NCI-H1048 (cell line): ENCODE data around the gene ZBED1.
"Not testable (repeated sequence)": the region's sequence is repeated elsewhere in the genome, so short reads cannot be mapped to it uniquely, and the experiment has no call there.

Source experiments
- DNase-seq: peaks from one replicate; lab custom pipeline; 2025; lab: John Stamatoyannopoulos, UW

The ZBED1 gene

GRCh38 chrX:2474963-2475726 lies 25.6 kb downstream of the ZBED1 start:
- DNase-seq: no peak

DNA sequence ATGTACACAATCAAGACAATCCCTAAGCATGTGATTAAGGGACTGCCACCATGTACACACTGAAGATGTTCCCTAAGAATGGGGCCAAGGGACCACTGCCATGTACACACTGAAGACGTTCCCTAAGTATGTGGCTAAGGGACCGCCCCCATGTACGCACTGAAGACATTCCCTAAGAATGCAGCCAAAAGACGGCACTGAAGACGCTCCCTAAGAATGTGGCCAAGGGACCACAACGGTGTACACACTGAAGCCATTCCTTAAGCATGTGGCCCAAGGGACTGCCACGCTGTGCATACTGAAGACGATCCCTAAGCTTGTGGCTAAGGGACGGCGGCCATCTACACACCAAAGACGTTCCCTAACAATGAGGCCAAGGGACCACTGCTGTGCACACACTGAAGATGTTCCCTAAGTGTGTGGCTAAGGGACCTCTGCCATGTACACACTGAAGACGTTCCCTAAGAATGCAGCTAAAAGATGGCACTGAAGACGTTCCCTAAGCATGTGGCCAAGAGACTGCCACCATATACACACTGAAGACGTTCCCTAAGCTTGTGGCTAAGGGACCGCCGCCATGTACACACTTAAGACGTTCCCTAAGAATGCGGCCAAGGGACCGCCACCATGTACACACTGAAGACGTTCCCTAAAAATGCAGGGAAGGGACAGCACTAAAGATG lies 26.4 kb downstream of the ZBED1 start:
- no peak for DNase-seq

DNA sequence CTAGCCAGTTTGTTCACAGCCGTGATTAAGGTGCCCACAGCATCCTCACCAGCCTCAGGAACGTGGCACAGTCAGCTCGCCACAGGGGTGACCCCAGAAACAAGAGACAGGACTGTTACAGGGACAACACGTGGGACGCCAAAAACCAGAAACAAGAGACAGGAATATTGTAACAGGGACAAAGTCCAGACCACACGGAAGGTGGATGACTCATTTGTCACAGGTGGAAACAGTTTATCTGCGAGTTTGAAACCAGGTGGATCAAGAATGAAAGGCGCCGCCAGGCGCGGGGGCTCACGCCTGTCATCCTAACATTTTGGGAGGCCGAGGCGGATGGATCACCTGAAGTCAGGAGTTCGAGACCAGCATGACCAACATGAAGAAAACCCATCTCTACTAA lies 27.7 kb downstream of the ZBED1 start:
- not testable (repeated sequence) for DNase-seq

DNA sequence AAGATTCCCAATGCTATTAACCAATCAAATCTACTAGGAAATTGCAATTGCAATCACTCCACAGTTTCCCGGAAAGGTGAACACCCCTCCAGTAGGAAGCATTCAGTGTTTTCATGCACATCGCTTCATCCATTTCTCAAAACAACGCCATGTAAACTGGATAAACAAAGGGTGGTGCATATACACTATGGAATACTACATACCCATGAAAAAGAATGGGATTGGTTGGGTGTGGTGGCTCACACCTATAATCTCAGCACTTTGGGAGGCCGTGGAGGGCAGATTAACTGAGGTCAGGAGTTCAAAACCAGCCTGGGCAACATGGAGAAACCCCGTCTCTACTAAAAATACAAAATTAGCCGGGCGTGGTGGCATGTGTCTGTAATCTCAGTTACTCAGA lies 29.1 kb downstream of the ZBED1 start:
- DNase-seq: no peak

DNA sequence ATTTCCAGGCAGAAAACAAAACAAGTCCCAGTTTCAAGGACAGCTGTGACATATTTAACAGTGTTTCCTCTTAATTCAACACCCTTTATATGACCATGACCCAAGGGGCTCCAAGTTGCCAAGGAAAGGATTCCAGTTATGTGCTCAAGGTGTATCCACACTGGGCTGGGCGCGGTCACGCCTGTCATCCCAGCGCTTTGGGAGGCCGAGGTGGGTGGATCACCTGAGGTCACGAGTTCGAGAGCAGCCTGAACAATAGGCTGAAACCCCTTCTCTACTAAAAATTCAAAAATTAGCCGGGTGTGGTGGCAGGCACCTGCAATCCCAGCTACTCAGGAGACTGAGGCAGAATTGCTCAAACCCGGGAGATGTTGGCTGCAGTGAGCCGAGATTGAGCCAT lies 29.6 kb downstream of the ZBED1 start:
- DNase-seq: not testable (repeated sequence)

DNA sequence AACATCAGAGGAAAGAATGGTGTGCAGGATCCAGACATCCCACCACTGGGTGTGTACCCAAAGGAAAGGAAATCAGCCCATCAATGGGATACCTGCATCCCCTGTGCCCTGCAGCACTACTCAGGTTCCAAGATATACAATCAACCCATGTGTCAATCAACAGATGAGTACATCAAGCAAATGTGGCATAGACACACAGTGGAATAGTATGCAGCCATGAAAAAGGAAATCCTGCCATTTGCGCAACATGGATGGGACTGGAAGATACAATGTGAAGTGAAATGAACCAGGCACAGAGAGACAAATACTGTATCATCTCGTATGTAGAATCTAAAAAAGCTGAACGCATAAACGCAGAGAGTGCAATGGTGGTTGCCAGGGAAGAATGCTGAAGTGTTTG lies 30.9 kb downstream of the ZBED1 start:
- DNase-seq: not testable (repeated sequence)

- no peak for DNase-seq
Measured at GRCh38 chrX:2469196-2469685, 31.5 kb downstream of the ZBED1 start.

- DNase-seq: no peak
Measured at GRCh38 chrX:2468261-2469195, 32.2 kb downstream of the ZBED1 start.

DNA sequence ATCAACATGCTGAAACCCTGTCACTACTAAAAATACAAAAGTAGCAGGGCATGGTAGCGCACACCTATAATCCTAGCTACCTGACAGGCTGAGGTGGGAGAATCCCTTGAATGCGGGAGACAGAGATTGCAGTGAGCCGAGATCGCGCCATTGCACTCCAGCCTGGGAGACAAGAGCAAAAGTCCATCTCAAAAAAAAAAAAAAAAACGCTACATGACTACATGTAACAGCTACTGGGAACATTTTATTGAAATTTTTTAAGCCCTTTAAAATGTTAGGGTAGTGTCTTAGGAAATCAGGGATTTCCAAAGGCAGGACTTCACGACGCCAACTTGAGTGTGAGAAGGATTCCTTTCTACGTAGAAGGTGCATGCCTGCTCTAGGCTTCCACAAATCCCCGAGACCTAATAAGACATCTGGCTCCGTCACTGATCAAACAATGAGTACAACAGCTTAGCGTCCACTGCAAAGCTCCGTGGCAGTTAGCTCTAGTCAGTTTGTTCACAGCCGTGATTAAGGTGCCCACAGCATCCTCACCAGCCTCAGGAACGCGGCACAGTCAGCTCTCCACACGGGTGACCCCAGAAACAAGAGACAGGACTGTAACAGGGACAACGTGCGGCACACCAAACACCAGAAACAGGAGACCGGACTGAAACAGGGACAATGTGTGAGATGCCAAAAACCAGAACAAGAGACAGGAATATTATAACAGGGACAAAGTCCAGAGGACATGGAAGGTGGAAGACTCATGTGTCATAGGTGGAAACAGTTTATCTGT lies 33.7 kb downstream of the ZBED1 start:
- DNase-seq: no peak

DNA sequence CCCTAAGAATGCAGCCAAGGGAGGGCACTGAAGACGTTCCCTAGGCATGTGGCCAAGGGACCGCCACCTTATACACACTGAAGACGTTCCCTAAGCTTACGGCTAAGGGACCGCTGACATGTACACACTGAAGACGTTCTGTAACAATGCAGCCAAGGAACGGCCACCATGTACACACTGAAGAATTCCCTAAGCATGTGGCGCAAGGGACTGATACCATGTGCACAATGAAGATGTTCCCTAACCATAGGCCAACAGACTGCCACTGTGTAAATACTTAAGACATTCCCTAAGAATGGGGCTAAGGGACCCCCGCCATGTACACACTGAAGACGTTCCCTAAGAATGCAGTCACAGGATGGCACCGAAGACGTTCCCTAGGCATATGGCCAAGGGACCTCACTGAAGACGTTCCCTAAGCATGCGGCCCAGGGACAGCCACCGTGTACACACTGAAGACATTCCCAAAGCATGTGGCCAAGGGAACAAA lies 36.1 kb downstream of the ZBED1 start:
- DNase-seq: no peak

DNA sequence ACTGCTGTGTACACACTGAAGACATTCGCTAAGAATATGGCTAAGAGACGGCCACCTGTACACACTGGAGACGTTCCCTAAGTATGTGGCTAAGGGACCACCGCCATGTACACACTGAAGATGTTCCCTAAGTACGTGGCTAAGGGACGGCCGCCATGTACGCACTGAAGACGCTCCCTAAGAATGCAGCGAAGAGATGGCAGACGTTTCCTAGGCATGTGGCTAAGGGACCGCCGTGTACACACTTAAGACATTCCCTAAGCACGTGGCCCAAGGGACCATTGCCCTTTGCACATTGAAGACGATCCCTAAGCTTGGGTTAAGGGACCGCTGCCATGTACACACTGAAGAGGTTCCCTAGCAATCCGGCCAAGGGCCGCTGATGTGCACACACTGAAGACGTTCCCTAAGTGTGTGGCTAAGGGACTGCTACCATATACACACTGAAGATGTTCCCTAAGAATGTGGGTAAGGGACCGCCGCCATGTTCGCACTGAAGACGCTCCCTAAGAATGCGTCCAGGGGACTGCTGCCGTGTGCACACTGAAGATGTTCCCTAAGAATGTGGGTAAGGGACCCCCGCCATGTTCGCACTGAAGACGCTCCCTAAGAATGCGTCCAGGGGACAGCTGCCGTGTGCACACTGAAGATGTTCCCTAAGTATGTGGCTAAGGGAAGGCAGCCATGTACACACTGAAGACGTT lies 36.7 kb downstream of the ZBED1 start:
- DNase-seq: no peak

DNA sequence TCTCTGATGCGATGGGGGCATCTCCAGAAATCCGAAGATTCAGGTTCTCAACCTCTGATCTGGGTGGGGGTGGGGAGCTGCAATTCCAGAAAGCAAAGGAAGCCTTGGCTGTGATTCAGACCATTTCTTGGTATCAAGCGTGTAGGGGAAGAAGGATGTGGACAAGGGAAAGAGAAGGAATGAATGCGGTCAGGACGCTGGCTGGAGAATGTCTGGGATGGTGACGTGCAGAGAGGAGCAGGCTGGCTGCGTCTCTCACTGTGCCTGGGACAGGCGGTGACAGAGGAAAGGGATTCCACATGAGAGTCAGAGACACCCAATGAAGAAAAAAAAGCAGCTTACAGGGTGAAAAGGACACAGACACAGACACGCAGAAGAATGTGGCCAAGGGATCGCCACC lies 37.3 kb downstream of the ZBED1 start:
- not testable (repeated sequence) for DNase-seq

GRCh38 chrX:2462780-2463179 lies 38.0 kb downstream of the ZBED1 start:
- DNase-seq: no peak

GRCh38 chrX:2462074-2462473 lies 38.7 kb downstream of the ZBED1 start:
- DNase-seq: no peak

DNA sequence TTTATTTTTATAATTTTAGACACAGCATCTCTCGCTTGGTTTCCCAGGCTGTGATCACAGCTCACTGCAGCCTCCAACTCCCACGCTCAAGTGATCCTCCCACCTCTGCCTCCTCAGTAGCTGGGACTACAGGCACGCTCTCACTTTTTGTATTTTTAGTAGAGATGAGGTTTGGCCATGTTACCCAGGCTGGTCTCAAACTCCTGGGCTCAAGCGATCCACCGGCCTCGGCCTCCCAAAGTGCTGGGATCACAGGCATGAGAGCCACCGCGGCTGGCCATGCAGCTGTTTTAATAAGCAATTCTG lies 39.1 kb downstream of the ZBED1 start:
- DNase-seq: no peak

DNA sequence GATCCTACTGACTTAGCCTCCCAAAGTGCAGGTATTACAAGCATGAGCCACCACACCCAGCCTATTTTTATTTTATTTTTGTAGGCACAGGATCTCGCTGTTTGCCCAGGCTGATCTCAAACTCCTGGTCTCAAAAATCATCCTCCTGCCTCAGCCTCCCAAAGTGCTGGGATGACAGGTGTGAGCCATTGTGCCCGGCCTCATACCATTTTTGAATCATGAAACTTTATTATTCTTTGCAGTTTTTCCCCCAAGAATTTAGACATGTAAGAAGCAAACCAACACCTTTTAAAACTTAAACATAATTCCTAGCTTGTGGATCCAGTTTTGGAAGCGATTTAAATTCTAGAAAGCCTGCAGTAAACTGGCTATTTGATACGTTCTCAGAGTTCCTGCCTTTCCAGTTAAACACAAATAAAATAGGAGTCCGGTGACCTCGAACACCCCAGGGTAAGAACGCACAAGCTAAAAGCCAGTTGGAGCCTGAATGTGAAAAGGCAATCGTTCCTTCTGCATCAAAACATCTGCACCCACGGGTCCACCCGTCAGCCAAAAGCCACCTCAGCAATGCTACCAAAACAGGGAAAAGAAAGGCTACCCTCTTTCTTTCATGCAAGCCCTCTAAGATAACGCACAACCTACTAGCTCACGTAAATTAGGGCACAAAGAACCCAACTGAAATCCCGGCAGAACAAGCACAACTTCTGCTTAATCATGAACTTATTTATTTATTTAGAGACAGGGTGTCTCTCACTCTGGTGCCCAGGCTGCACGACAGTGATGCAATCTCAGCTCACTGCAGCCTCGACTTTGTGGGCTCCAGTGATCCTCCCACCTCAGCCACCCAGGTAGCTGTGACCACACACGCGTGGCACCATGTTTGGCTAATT lies 39.7 kb downstream of the ZBED1 start:
- DNase-seq: not testable (repeated sequence)

GRCh38 chrX:2460048-2460447 lies 40.7 kb downstream of the ZBED1 start:
- DNase-seq: not testable (repeated sequence)

- DNase-seq: no peak
Measured at GRCh38 chrX:2458309-2458708, 42.5 kb downstream of the ZBED1 start.

- DNase-seq: no peak
Measured at GRCh38 chrX:2457289-2458133, 43.3 kb downstream of the ZBED1 start.
